ENCODE results near the gene PDE6C.
"Not testable (repeated sequence)": the region's sequence is repeated elsewhere in the genome, so short reads cannot be mapped to it uniquely, and the experiment has no call there.

The PDE6C gene

DNA sequence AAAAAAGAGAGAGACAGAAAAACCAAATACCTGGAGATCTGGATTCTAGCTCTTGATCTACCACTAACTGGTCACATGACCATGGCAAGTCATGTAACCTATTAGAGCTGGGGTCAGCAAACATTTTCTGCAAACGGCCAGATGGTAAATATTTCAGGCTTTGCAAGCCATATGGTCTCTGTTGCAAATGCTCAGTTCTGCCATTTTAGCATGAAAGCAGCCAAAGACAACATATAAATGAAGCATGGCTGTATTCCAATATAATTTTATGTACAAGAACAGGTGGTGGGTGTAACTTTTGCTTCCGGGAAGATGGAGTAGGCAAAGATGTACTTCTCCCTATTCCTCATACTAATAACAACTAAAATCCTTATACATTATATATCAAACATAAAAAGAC is 83.4 kb downstream of the PDE6C start:
- Mint-ChIP-seq H3K36me3 (ENCODE audit: low read depth) (peaks cover 83% of the 10 kb centered on the region), H3K27ac (no peak overlapping the region), H3K4me1 (ENCODE audit: low read depth) (peaks cover 23% of the 10 kb centered on the region), H3K4me3 (no peak overlapping the region), H3K9me3 (no peaks in the 10 kb centered on the region), H3K27me3 (no peaks in the 10 kb centered on the region)
- no peak for DNase-seq

DNA sequence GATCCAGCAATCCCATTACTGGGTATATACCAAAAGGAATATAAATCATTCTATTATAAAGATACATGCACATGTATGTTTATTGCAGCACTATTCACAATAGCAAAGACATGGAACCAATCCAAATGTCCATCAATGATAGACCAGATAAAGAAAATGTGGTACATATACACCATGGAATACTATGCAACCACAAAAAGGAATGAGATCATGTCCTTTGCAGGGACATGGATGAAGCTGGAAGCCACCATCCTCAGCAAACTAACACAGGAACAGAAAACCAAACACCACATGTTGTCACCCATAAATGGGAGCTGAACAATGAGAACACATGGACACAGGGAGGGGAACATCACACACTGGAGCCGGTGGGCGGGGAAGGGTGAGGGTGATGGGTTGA is 84.2 kb downstream of the PDE6C start:
- not testable (repeated sequence) for H3K27ac Mint-ChIP-seq, H3K27me3 Mint-ChIP-seq, H3K9me3 Mint-ChIP-seq, H3K4me3 Mint-ChIP-seq, DNase-seq
- Mint-ChIP-seq H3K36me3 (ENCODE audit: low read depth) (peaks cover 77% of the 10 kb centered on the region), H3K4me1 (ENCODE audit: low read depth) (peaks cover 23% of the 10 kb centered on the region)

DNA sequence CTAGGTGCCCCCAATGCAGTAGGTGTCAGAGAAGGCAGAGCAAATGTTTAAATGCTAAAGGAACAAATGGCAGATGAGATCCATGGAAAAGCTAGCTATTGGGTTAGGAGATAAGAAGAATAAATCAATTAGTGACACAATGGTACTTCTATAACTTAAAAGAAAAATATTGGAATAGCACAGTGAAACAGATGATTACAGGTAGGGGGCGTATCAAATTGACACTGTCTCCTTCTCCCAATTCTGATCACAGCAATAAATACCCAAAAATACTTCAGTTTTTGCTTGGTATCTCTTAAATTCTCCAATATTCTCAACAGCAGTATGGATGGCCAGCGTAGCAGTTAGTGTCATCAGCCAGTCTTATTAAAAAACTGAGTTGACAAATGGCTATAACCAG is 84.9 kb downstream of the PDE6C start:
- Mint-ChIP-seq H3K27me3 (no peaks in the 10 kb centered on the region), H3K9me3 (no peaks in the 10 kb centered on the region), H3K4me1 (ENCODE audit: low read depth) (peaks cover 23% of the 10 kb centered on the region), H3K36me3 (ENCODE audit: low read depth) (peaks cover 71% of the 10 kb centered on the region), H3K4me3 (no peak overlapping the region), H3K27ac (no peak overlapping the region)
- DNase-seq: no peak

DNA sequence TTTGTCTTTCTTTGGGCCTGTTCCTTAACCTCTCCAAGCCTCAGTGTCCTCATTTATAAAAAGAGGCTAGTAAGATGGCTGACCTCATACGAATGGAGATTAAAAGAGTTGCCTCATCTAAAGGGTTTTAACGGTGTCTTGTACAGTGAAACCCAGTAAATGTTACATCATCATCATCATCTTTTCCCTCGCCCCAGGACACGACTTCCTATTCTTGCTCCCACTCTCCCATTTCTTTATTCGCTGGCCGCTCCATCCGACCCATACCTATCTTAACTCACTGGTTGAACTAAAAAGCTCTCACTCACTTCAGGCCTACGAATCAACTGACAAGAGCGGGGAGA is 89.5 kb downstream of the PDE6C start:
- H3K27ac Mint-ChIP-seq: no peak overlapping the region
- H3K4me1 Mint-ChIP-seq (ENCODE audit: low read depth): peaks cover 20% of the 10 kb centered on the region
- no peak for DNase-seq
- H3K36me3 Mint-ChIP-seq (ENCODE audit: low read depth): peaks cover 34% of the 10 kb centered on the region
- no peak overlapping the region for H3K4me3 Mint-ChIP-seq
- no peaks in the 10 kb centered on the region for H3K9me3 Mint-ChIP-seq
- H3K27me3 Mint-ChIP-seq: no peaks in the 10 kb centered on the region

DNA sequence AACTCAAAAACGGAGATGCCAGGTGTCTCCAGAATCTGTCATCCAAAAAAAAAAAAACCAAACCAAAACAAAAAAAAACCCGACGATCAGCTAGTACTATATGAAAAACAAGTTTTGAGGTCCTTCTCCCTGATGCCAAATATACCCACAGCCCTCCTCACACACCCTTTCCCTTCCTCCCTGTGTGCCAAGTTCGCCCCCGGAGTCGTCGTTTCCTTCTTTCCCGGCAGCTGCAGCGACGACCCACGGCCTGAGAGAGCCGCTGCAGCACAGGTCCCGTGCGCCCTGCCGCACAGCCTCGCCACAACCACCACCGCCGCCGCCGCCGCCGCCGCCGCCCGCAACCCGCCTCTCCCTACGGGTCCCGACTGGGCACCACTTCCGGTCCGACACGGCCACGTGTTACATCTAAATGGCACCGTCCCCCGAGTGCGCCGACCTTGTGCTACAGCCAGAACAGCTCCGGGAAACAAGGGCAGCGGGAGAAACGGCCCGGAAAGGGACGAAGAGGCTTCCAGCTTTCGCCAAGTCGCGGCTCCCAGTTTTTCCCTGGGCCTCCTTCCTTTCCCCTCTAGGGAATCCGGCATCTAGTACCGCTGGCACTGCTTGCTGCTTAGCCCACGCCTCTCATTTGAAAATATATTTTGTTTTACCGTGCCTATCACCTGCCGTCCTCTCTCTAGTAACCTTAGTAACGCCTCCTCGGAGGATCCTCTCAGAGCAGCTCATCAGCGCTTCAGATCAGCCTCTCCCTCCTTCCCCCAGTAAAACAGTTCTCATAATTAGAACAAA is 90.1 kb downstream of the PDE6C start, which contains the start of gene FRA10AC1:
FRA10AC1 (minus strand) TSS at position 383 of the 792 bp plus-strand sequence. CDS start 2,486 bp downstream, outside the sequence.
- peak; percentile 96 for DNase-seq
- Mint-ChIP-seq H3K27me3 (no peaks in the 10 kb centered on the region), H3K4me1 (ENCODE audit: low read depth) (peaks cover 23% of the 10 kb centered on the region), H3K36me3 (ENCODE audit: low read depth) (peaks cover 29% of the 10 kb centered on the region), H3K27ac (no peak within 1 kb of the TSS), H3K9me3 (no peaks in the 10 kb centered on the region), H3K4me3 (no peak within 1 kb of the TSS)

DNA sequence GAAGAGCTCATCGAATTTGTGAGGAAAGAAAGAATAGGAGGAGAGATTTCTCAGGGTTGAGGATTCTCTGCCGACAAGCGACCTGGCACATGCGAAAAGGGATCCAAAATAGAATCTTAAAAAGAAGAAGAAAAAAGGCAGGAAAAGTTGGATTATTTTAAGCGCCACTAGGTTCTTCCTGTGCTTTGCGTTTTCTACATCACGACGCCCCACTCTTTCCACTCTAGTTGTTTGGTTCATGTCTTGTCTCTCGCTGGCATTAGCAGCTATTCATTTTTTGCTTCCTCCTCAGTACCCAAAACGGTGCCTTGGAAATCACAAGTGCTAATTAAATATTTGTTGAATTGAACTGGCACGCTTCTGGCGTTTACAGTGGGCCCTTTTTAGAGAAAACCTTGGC is 90.7 kb downstream of the PDE6C start:
- Mint-ChIP-seq H3K9me3 (no peaks in the 10 kb centered on the region), H3K27ac (no peak overlapping the region), H3K27me3 (no peaks in the 10 kb centered on the region), H3K4me1 (ENCODE audit: low read depth) (peaks cover 28% of the 10 kb centered on the region), H3K4me3 (no peak overlapping the region), H3K36me3 (ENCODE audit: low read depth) (peaks cover 26% of the 10 kb centered on the region)
- DNase-seq: no peak

DNA sequence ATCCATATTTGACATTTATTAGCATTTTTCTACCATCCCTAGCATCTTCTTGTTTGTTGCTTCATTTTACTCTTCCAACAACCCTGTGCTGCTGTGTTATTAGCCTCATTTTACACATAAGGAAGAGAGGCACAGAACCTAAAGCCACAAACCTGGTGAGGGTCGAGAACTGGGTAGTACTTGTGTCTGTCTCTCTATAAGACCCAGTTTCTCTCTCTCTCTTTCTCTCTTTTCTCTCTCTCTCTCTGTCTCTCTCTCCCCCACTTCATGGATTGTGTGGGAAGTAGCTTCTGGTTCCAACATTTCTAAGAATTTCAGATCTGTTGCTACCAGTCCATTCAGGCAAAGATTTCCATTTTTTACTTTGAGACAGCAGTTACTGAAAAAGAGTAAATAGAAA is 91.5 kb downstream of the PDE6C start:
- Mint-ChIP-seq H3K4me1 (ENCODE audit: low read depth) (peaks cover 26% of the 10 kb centered on the region), H3K9me3 (no peaks in the 10 kb centered on the region), H3K27ac (peak overlapping the region; percentile 70), H3K27me3 (no peaks in the 10 kb centered on the region), H3K36me3 (ENCODE audit: low read depth) (peaks cover 18% of the 10 kb centered on the region), H3K4me3 (peak overlapping the region; percentile 69)
- DNase-seq: no peak

DNA sequence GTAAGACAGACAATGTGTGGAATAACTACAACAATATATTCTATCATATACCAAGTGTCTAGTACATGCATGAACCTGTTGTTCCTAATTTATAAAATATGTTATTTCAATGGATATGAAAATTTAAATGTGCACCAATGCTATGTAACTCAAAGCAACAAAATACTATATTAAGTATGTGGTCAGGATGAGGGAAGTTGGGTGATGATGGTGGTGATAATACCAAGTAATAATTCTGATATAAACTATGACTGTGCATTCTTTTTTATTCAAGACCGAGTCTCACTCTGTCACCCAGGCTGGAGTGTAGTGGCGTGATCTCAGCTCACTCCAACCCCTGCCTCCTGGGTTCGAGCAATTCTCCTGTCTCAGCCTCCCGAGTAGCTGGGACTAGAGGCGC is 92.1 kb downstream of the PDE6C start:
- Mint-ChIP-seq H3K9me3 (no peaks in the 10 kb centered on the region), H3K27ac (no peak overlapping the region), H3K36me3 (ENCODE audit: low read depth) (peaks cover 12% of the 10 kb centered on the region), H3K27me3 (no peaks in the 10 kb centered on the region), H3K4me1 (ENCODE audit: low read depth) (peaks cover 21% of the 10 kb centered on the region), H3K4me3 (no peak overlapping the region)
- DNase-seq: no peak

DNA sequence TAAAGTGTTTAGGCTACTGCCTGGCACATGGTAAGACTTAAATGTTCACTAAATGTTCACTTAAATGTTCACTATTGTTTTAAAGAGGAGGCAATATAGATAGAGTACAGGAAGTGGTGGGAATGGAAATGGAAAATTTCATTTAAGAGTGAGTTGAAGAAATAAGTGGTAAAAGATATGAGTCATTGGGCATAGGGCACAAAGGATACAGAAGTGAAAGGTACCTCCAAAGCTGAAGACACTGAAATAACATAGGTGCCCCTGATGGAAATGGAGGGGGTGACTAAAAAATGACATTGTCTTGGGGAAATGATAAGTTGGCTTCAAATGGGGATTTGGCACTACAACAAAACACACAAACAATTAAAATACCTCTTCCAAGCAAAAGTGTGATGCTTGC is 95.3 kb downstream of the PDE6C start:
- no peaks in the 10 kb centered on the region for H3K9me3 Mint-ChIP-seq
- DNase-seq: no peak
- H3K27ac Mint-ChIP-seq: peak overlapping the region; percentile 63
- no peaks in the 10 kb centered on the region for H3K27me3 Mint-ChIP-seq
- no peak overlapping the region for H3K4me3 Mint-ChIP-seq
- no peaks in the 10 kb centered on the region for H3K36me3 Mint-ChIP-seq (ENCODE audit: low read depth)
- peaks cover 21% of the 10 kb centered on the region for H3K4me1 Mint-ChIP-seq (ENCODE audit: low read depth)

DNA sequence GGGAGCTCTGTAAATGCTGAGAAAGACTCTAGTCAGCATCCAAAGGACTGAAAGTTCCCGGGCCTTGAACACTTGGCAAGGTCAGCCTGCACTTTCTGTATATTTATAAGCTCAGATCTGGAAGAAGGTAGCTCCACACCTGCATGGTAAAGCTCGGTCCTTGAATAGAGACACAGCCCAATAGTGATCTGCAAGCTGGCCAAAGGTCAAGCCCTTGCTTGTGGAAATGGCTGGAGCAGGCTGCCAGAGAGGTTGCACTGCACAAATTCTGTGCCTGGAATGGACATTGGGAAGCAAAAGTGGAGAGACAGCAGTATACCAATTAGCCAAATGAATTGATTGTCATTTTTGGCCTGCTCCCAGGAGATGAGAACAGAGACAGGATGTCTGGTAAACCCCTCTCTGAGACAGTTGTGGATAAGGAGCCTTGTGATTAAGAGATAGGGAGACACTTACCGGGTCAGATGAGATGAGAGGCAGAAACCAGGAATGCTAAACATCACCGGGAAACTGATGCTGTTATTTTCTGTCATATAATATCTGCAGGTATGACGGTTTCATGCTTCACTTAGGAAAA is 98.1 kb downstream of the PDE6C start:
- Mint-ChIP-seq H3K36me3 (ENCODE audit: low read depth) (no peaks in the 10 kb centered on the region), H3K27me3 (peaks cover 2% of the 10 kb centered on the region), H3K27ac (no peak overlapping the region), H3K9me3 (no peaks in the 10 kb centered on the region), H3K4me3 (no peak overlapping the region), H3K4me1 (ENCODE audit: low read depth) (peaks cover 16% of the 10 kb centered on the region)
- DNase-seq: no peak

DNA sequence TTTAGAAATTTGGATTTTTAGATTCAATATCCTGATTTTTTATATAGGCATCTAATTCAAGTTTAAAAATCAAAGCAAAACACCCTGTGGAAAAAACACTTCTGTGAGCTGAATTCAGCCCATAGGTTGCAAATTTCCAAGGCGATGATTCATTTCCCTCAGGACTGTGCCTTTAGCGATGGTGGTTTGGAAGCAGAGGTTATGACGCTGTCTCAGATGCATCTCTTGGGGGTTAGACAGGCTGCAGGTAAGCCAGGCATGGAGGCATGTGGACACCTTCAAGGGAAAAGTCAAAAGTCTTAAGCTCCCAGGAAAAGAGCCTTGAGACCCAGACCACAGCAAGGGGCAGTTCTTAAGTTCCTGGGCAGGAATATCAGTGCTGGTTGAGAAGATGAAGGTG is 99.6 kb downstream of the PDE6C start:
- Mint-ChIP-seq H3K9me3 (no peaks in the 10 kb centered on the region), H3K27ac (no peak overlapping the region), H3K4me3 (no peak overlapping the region), H3K27me3 (peaks cover 2% of the 10 kb centered on the region), H3K4me1 (ENCODE audit: low read depth) (peaks cover 13% of the 10 kb centered on the region), H3K36me3 (ENCODE audit: low read depth) (no peaks in the 10 kb centered on the region)
- DNase-seq: no peak

DNA sequence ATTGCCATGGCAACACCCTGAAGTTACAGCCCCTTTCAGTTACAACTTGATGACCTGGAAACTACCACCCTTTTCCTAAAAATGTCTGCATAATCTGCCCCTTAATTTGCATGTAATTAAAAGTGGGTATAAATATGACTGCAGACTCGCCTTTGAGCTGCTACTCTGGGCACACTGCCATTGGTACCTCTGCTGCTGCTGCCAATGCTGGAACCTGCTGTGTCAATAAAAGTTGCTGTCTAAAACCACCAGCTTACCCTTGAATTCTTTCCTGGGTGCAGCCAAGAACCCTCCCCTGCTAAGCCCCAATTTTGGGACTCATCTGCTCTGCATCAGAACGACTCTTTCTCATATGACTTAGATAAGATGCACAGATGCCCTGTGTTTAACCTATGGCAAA is 100.3 kb downstream of the PDE6C start:
- DNase-seq: no peak
- H3K4me1 Mint-ChIP-seq (ENCODE audit: low read depth): peaks cover 6% of the 10 kb centered on the region
- no peak overlapping the region for H3K27ac Mint-ChIP-seq
- H3K4me3 Mint-ChIP-seq: no peak overlapping the region
- peaks cover 8% of the 10 kb centered on the region for H3K27me3 Mint-ChIP-seq
- H3K9me3 Mint-ChIP-seq: no peaks in the 10 kb centered on the region
- no peaks in the 10 kb centered on the region for H3K36me3 Mint-ChIP-seq (ENCODE audit: low read depth)

DNA sequence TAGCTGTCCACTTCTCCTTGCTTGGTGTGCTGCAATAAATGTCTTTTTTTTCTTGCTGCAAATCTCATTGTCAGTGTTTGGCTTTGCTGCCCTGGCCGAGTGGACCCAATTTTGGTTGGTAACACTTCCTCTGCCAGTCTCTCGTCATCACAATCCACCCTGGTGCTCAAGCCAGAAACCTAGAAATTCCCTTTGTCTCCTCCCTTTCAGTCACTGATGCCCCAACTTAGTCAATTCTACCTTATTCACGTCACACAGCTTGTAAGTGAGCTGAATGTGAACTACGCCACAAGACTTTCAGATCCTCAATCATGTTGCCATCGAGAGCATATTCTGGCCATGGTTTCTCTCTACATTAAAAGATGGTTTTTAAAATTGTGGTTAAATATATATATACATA is 103.0 kb downstream of the PDE6C start:
- H3K9me3 Mint-ChIP-seq: no peaks in the 10 kb centered on the region
- H3K4me1 Mint-ChIP-seq (ENCODE audit: low read depth): no peaks in the 10 kb centered on the region
- H3K36me3 Mint-ChIP-seq (ENCODE audit: low read depth): no peaks in the 10 kb centered on the region
- H3K27ac Mint-ChIP-seq: no peak overlapping the region
- peaks cover 26% of the 10 kb centered on the region for H3K27me3 Mint-ChIP-seq
- no peak for DNase-seq
- no peak overlapping the region for H3K4me3 Mint-ChIP-seq
